ENCODE results near the gene EDAR.

Gene EDAR

DNA sequence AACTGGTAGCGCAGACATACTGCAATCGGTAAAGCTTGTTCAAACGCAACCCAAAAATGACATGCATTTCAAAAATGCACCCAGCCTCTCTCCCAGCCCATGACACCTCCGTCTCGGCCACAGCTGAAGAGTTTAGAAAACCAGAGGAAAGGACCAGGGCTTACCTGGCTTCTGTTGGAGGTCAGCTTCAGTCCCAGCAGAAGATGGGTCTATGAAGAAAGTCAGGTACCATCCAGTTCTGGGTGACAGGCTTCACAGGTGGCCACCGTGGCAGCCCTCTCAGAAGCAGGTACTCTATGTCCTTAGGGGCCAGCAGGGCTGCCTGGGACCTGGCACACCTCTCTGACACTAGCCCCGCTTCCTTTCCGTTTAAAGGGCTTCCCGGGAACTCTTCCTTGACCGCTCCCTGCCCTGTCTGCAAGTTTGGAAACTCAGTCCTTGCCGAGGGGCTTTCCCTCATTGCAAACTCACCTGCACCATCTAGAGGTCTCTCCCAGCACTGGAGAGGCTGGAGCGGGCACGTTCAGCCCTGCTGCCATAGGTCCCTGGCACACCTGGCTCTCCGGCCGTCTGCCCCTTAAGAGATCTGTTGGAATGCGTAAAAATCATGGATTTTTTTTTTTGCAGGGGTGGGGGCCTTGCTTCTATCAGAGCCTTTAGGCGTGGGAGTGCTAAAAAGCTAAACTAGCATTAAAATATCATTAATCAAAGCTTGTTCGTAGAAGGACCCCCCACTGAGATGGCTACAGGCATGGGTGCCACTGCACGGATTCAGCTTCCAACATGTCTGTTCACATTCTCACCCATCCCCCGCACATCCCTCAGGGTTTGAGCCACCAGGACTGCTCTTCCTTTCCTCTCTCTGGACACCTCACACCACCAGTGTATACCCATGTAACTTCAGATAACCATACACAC lies at the start of gene EDAR:
Gene EDAR, minus strand, starts transcription at position 425 of the 918 bp plus-strand sequence. CDS start 58,206 bp downstream, outside the sequence.
- TF ChIP-seq, protein P1, sequence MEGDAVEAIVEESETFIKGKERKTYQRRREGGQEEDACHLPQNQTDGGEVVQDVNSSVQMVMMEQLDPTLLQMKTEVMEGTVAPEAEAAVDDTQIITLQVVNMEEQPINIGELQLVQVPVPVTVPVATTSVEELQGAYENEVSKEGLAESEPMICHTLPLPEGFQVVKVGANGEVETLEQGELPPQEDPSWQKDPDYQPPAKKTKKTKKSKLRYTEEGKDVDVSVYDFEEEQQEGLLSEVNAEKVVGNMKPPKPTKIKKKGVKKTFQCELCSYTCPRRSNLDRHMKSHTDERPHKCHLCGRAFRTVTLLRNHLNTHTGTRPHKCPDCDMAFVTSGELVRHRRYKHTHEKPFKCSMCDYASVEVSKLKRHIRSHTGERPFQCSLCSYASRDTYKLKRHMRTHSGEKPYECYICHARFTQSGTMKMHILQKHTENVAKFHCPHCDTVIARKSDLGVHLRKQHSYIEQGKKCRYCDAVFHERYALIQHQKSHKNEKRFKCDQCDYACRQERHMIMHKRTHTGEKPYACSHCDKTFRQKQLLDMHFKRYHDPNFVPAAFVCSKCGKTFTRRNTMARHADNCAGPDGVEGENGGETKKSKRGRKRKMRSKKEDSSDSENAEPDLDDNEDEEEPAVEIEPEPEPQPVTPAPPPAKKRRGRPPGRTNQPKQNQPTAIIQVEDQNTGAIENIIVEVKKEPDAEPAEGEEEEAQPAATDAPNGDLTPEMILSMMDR (IDR thresholded peaks at IDR 0.05; ENCODE audit: borderline replicate concordance, control extremely low read depth, extremely low read depth, insufficient read depth, missing control alignments), result peak; percentile 38
- DNase-seq (ENCODE audit: low spot score), result peak; percentile 71
- in situ Hi-C loops (cut with MboI; ENCODE audit: low sequenced_read_pairs, unreplicated experiment), result no loop called here

DNA sequence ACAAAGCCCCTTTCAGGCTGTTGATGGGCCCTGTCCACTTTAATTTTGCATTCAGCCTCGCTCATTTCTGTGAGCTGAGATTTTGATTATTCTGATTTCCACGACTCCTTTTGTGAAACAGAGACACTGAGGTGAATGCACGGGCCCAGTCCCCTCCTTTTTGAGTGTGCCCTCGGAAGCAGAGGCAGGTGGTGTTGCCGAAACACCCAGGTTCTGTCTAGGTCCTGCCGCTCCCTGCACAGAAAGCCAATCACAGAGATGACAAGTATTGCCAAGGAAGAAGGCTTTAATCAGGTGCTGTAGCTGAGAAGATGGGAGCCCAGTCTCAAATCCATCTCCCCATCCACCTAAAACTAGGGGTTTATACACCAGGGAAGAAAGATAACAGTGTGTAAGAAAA lies 44.2 kb upstream of the EDAR start:
- no peak for DNase-seq (ENCODE audit: low spot score)
- in situ Hi-C loops (cut with MboI; ENCODE audit: low sequenced_read_pairs, unreplicated experiment), result no loop called here
- TF ChIP-seq, protein P1 (IDR thresholded peaks at IDR 0.05; ENCODE audit: borderline replicate concordance, control extremely low read depth, extremely low read depth, insufficient read depth, missing control alignments), result no peak

DNA sequence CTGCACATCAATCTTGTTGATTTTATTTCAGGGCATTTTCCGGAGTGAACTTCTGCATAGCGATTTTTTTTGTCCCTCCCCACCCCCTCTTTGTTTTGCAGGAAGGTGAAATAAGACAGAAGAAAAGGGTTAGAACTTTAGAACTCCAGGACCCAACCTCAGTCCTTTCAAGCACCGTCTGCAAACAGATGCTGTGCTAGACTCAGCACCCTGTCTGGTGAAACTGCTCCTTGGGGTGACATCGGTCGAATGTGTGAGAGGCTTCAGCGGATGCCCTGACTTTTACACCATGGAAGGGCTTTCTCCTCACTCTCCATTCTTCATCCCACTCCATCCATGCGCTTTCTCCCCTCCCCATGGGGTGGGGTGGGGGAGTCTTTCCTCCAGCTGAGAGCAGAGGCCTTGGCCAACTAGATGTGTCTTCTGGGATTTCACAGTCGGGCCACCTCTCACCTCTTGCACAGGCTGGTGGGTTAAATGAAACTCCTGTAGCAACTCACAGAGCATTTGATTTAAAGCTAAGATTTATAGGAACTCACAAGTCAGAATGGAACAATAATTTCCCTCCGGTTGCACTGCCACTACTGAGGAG lies 43.3 kb upstream of the EDAR start:
- DNase-seq (ENCODE audit: low spot score), result no peak

DNA sequence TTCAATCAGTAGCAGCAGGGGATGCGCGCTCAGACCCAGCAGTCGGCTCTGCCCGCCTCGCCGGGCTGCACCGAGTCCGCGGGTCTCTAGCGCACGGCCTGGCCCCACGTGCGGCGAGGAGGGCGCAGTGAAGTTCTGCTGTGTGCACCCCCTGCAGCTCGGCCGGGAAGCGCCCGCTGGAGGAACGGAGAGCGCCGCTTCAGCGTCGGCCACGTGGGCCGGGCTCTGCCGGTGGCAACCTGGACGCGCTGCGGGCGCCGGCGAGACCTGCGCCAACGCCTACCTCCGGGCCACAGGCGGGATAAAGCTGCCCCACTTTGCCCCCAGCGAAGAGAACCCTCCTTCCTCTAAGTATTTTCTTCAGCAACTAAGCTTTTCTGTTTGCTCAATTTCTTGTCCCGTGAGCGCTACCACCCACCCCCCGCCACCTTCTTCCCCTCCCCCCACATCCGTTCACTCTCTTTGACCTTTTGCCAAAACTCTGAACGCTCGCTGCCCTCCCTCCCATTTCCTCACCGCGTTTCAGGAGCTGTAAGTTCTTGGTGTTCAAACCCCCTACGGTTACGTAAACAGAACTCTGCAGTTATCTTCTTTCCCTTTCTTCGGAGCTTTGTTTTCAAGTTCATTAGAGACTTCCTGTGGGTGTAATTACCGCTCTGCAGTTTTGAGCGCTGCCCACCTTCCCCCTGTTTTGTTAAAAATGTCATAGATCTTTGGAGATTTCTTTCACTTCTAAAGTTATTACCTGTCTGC lies 42.6 kb upstream of the EDAR start:
- DNase-seq (ENCODE audit: low spot score), result peak; percentile 50
- TF ChIP-seq, protein P1 (IDR thresholded peaks at IDR 0.05; ENCODE audit: borderline replicate concordance, control extremely low read depth, extremely low read depth, insufficient read depth, missing control alignments), result no peak
- in situ Hi-C loops (cut with MboI; ENCODE audit: low sequenced_read_pairs, unreplicated experiment), result no loop called here

More for the DNA sequence above, 43.3 kb upstream of the EDAR start:
- in situ Hi-C loops (cut with MboI; ENCODE audit: low sequenced_read_pairs, unreplicated experiment), result no loop called here
- TF ChIP-seq, protein P1 (IDR thresholded peaks at IDR 0.05; ENCODE audit: borderline replicate concordance, control extremely low read depth, extremely low read depth, insufficient read depth, missing control alignments), result no peak

DNA sequence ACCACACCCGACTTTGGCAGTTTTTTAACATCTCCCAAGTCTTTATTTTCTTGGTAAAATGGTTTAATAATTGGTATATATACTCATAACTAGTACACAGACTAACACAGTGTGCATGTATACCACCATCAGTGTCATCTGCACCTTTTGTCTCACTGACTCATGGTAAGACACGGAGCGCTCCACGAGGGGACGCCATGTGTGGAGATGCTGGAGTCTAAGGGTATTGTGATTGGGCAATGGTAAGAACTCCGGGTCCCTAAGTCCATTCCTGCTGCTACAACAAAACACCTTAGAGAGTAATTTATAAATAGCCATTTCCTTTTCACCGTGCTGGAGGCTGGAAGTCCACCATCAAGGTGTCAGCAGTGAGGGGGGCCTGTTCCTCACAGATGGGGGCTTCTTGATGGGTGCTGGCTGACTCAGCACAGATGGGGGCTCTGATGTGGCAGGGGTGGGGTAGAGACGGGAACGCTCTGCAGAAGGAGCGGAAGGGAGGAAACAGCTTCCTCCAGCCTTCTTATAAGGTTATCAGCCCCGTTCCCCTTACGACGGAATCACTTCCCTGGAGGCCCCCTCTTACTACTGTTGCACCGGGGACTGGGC lies 42.0 kb upstream of the EDAR start:
- in situ Hi-C loops (cut with MboI; ENCODE audit: low sequenced_read_pairs, unreplicated experiment), result no loop called here
- DNase-seq (ENCODE audit: low spot score), result no peak
- TF ChIP-seq, protein P1 (IDR thresholded peaks at IDR 0.05; ENCODE audit: borderline replicate concordance, control extremely low read depth, extremely low read depth, insufficient read depth, missing control alignments), result no peak

Measured in GM13976 (cell line).